A549 (cell line): ENCODE measurements around the gene TCF7L2.

Experiments
- JUN ChIP-seq, 2 experiments: fragments of >200 bp; sonication (Bioruptor Twin); formaldehyde crosslinking; IDR thresholded peaks; 2 replicates in 1 of 2; 3 replicates in 1 of 2; pipeline ENCODE4 v1.6.1; 2016 to 2017
- POLR2A ChIP-seq: IDR thresholded peaks from 2 replicates; pipeline ENCODE4 v1.6.1; 2012; ENCODE audit warnings: mild to moderate bottlenecking, low read length
- RFX5 ChIP-seq: fragments of 450-650 bp; IDR thresholded peaks from 2 replicates; pipeline ENCODE4 v1.7.1; 2014; ENCODE audit warnings: antibody characterized with exemption, mild to moderate bottlenecking, moderate library complexity

DNA sequence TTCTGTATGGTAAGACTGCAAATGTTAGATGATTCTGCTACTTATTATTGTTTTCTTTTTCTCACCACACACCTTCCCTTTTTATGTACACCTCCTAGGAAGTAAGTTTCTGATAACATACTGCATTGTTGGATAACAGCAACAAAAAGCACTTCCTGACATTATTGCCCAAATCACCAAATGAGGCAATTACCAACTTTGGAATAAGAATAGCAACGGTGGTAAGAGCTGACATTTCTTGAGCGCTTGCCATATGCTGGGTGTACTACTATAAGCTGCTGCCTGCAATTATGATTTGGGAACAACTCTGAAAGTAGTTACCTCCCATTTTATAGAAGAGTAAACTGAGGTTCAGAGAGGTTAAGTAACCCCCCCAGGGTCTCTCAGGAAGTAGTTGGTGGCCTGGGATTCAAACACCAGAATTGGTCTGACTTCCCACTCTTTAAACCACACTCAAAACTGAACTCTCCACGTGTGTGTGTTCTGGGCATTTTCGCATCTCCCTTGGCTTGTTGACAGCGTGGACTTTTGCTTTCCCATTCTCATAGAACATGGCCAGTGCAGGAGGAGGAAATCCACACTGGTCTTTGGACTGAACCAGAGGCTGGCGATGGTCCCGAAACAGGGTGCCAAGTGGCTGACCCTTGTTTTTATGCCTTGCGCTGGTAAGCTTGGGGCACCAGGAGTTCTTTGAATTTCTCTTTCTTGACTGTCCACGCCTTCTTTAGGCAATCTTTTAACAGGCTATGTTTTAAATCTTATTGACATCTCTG lies 71.4 kb downstream of the TCF7L2 start:
- TF ChIP-seq RFX5 (no peak), JUN (IDR thresholded peaks at IDR 0.05) (no peak), POLR2A (no peak)
